Regular cardiac myocyte (primary cell): ENCODE data around the gene EPHA1. TPM values are rescaled to one million over a fixed set of nuclear protein-coding genes. Genes with fewer than 3 reads are reported as not detected.

Experiments
- total RNA-seq: library from RNA; depleted of rRNA; stranded (reverse); fragments of >200 nt; gene quantifications from 2 replicates; pipeline ENCODE4 v1.2.3, GENCODE V29; 2014

The EPHA1 gene
- total RNA-seq, result 0.58 TPM in 1 of 2 replicates, not detected in the other

GRCh38 chr7:143408686-143409561 lies at the start of gene EPHA1:
Gene EPHA1, minus strand, starts transcription at chr7:143408856. Its CDS starts 51 bp downstream, at chr7:143408805.

GRCh38 chr7:143443153-143443552 lies 34.5 kb upstream of the EPHA1 start, which contains the start of gene TAS2R60:
Gene TAS2R60, plus strand, starts transcription at chr7:143443453. Its CDS starts 0 bp downstream, at chr7:143443453.

GRCh38 chr7:143380646-143381426 lies 27.8 kb downstream of the EPHA1 start, which contains the start of gene ZYX:
Gene ZYX, plus strand, starts transcription at chr7:143381345. Its CDS starts 227 bp downstream, at chr7:143381572.

GRCh38 chr7:143362131-143363015 lies 46.3 kb downstream of the EPHA1 start, which contains the start of gene FAM131B:
Gene FAM131B, minus strand, starts transcription at chr7:143362713. Its CDS starts 110 bp downstream, at chr7:143362603.

Other genes starting within 250 kb of the EPHA1 start
- not detected in 2 replicates for gene TAS2R39, start 225.4 kb downstream of the EPHA1 start, total RNA-seq
- not detected in 2 replicates for gene TAS2R40, start 186.8 kb downstream of the EPHA1 start, total RNA-seq
- gene GSTK1, start 145.4 kb downstream of the EPHA1 start, total RNA-seq, result 71.9 and 88.8 TPM in 2 replicates
- gene TMEM139, start 123.9 kb downstream of the EPHA1 start, total RNA-seq, result not detected in 2 replicates
- gene CASP2, start 120.5 kb downstream of the EPHA1 start, total RNA-seq, result 10.7 and 15.1 TPM in 2 replicates
- not detected in 2 replicates for gene CLCN1, start 92.7 kb downstream of the EPHA1 start, total RNA-seq
- gene FAM131B, start 46.1 kb downstream of the EPHA1 start, total RNA-seq, result 1.2 and 3.1 TPM in 2 replicates
- gene ZYX, start 27.5 kb downstream of the EPHA1 start, total RNA-seq, result 18.0 and 24.7 TPM in 2 replicates
- gene TAS2R60, start 34.6 kb upstream of the EPHA1 start, total RNA-seq, result 0.28 TPM in 1 of 2 replicates, not detected in the other
- not detected in 2 replicates for gene TAS2R41, start 69.0 kb upstream of the EPHA1 start, total RNA-seq
- gene CTAGE15, start 162.9 kb upstream of the EPHA1 start, total RNA-seq, result 0.38 TPM in 1 of 2 replicates, not detected in the other
- gene TCAF2, start 212.1 kb upstream of the EPHA1 start, total RNA-seq, result 6.5 and 7.1 TPM in 2 replicates